Mesendoderm (in vitro differentiated cells): Measurements from ENCODE around the gene RAB8B.

Source experiments
- DNase-seq: peaks from one replicate; pipeline ENCODE4 v3.0.0; 2013
- H2AK5ac ChIP-seq: 2 replicates; pipeline ENCODE4 v1.6.1; 2013; ENCODE audit warnings: low read length, inconsistent platforms
- H2BK120ac ChIP-seq: 2 replicates; pipeline ENCODE4 v1.6.1; 2013; ENCODE audit warnings: low read depth, mild to moderate bottlenecking, low read length, moderate library complexity, mixed read lengths
- H2BK15ac ChIP-seq: replicated peaks from 2 replicates; pipeline ENCODE4 v1.6.1; 2013; ENCODE audit warnings: low read depth, mild to moderate bottlenecking, moderate library complexity
- H2BK5ac ChIP-seq: 2 replicates; pipeline ENCODE4 v1.6.1; 2013; ENCODE audit warnings: low read length, inconsistent platforms
- H3K18ac ChIP-seq: 2 replicates; pipeline ENCODE4 v1.6.1; 2013; ENCODE audit warnings: mild to moderate bottlenecking, low read length, mixed read lengths
- H3K23ac ChIP-seq: one replicate; pipeline ENCODE4 v1.6.1; 2013; ENCODE audit warnings: low read length
- H3K27ac ChIP-seq: 2 replicates; pipeline ENCODE4 v1.5.1; 2013; ENCODE audit warnings: low read depth, mild to moderate bottlenecking, inconsistent platforms, low read length, moderate library complexity
- H3K27me3 ChIP-seq: 2 replicates; pipeline ENCODE4 v1.6.1; 2013; ENCODE audit warnings: low read length, control low read depth, mild to moderate bottlenecking, inconsistent platforms; ENCODE audit not compliant: insufficient read depth, poor library complexity
- H3K36me3 ChIP-seq: 2 replicates; pipeline ENCODE4 v1.6.1; 2013; ENCODE audit warnings: low read length, inconsistent platforms; ENCODE audit not compliant: control insufficient read depth, insufficient read depth
- H3K4ac ChIP-seq: one replicate; pipeline ENCODE4 v1.6.1; 2013; ENCODE audit warnings: low read depth, mild to moderate bottlenecking, low read length, moderate library complexity
- H3K4me1 ChIP-seq: 2 replicates; pipeline ENCODE4 v1.6.1; 2013; ENCODE audit warnings: low read depth, low read length, inconsistent platforms; ENCODE audit not compliant: control insufficient read depth
- H3K4me2 ChIP-seq: 2 replicates; pipeline ENCODE4 v1.6.1; 2013; ENCODE audit warnings: low read length
- H3K4me3 ChIP-seq: 2 replicates; pipeline ENCODE4 v1.5.1; 2013; ENCODE audit warnings: mild to moderate bottlenecking, low read length
- H3K56ac ChIP-seq: one replicate; pipeline ENCODE4 v1.6.1; 2013; ENCODE audit warnings: low read length
- H3K79me1 ChIP-seq: 2 replicates; pipeline ENCODE4 v1.6.1; 2013; ENCODE audit warnings: low read length, inconsistent platforms
- H3K79me2 ChIP-seq: 2 replicates; pipeline ENCODE4 v1.6.1; 2013; ENCODE audit warnings: mild to moderate bottlenecking, low read length; ENCODE audit not compliant: control insufficient read depth, insufficient read depth
- H3K9ac ChIP-seq: 2 replicates; pipeline ENCODE4 v1.6.1; 2013; ENCODE audit warnings: low read length, inconsistent platforms
- H4K5ac ChIP-seq: one replicate; pipeline ENCODE4 v1.6.1; 2013; ENCODE audit warnings: low read length
- H4K8ac ChIP-seq: one replicate; pipeline ENCODE4 v1.6.1; 2013; ENCODE audit warnings: low read depth, mild to moderate bottlenecking, control low read depth, low read length, moderate library complexity
- WGBS: extraction: QIAGEN DNeasy Blood & Tissue Kit; methylation state at CpG from one replicate; pipeline ENCODE4 v1.1.7; 2013; ENCODE audit warnings: low lambda C conversion rate, missing lambda C conversion rate; ENCODE audit not compliant: insufficient coverage; ENCODE audit errors: extremely low coverage; 5-methylcytosine and 5-hydroxymethylcytosine counted together

RAB8B gene

GRCh38 chr15:63186065-63186464, 3.3 kb upstream of the RAB8B start:
- Histone ChIP-seq H3K9ac (no peak overlapping the region), H3K4me2 (no peak overlapping the region), H3K18ac (no peak overlapping the region), H2AK5ac (no peak overlapping the region), H2BK15ac (no peak overlapping the region), H3K27me3 (no peaks in the 10 kb centered on the region), H3K4me1 (peaks cover 2% of the 10 kb centered on the region), H3K4ac (no peak overlapping the region), H2BK5ac (no peak overlapping the region), H2BK120ac (no peak overlapping the region), H3K56ac (no peak overlapping the region), H4K5ac (no peak overlapping the region), H3K23ac (no peak overlapping the region), H3K36me3 (no peaks in the 10 kb centered on the region), H3K79me1 (peaks cover 5% of the 10 kb centered on the region), H3K4me3 (no peak overlapping the region), H3K27ac (no peak overlapping the region), H3K79me2 (peaks cover 3% of the 10 kb centered on the region), H4K8ac (no peak overlapping the region)
- WGBS = no CpG with 5 or more reads among the region's 2 CpGs
- DNase-seq = no peak

- DNase-seq = no peak
- Histone ChIP-seq H2BK5ac (no peak overlapping the region), H2BK120ac (no peak overlapping the region), H3K4me3 (no peak overlapping the region), H3K4ac (no peak overlapping the region), H4K8ac (no peak overlapping the region), H3K56ac (no peak overlapping the region), H2AK5ac (no peak overlapping the region), H3K79me1 (peaks cover 11% of the 10 kb centered on the region), H3K4me2 (no peak overlapping the region), H3K18ac (no peak overlapping the region), H3K79me2 (peaks cover 13% of the 10 kb centered on the region), H3K23ac (no peak overlapping the region), H3K4me1 (peaks cover 8% of the 10 kb centered on the region), H2BK15ac (no peak overlapping the region), H3K27me3 (no peaks in the 10 kb centered on the region), H3K9ac (no peak overlapping the region), H4K5ac (no peak overlapping the region), H3K27ac (no peak overlapping the region), H3K36me3 (no peaks in the 10 kb centered on the region)
- WGBS = no CpG with 5 or more reads among the region's 5 CpGs
Measured at GRCh38 chr15:63187589-63188226, 1.7 kb upstream of the RAB8B start.

- Histone ChIP-seq H3K4me2 (peak overlapping the region; percentile 29), H3K9ac (peak overlapping the region; percentile 31), H3K23ac (no peak overlapping the region), H3K27ac (no peak overlapping the region), H3K4ac (no peak overlapping the region), H4K8ac (no peak overlapping the region), H3K4me3 (peak overlapping the region; percentile 25), H3K56ac (peak overlapping the region; percentile 66), H4K5ac (no peak overlapping the region), H3K18ac (no peak overlapping the region), H2AK5ac (no peak overlapping the region), H2BK15ac (no peak overlapping the region), H2BK5ac (no peak overlapping the region), H3K79me1 (peaks cover 12% of the 10 kb centered on the region), H3K4me1 (peaks cover 8% of the 10 kb centered on the region), H3K79me2 (peaks cover 17% of the 10 kb centered on the region), H3K27me3 (no peaks in the 10 kb centered on the region), H3K36me3 (no peaks in the 10 kb centered on the region), H2BK120ac (no peak overlapping the region)
- no peak for DNase-seq
- no CpG with 5 or more reads among the region's 10 CpGs for WGBS
Measured at GRCh38 chr15:63188247-63188925, 1.0 kb upstream of the RAB8B start.

- Histone ChIP-seq H3K79me2 (peaks cover 20% of the 10 kb centered on the region), H2BK5ac (peak overlapping the region; percentile 65), H2BK120ac (no peak overlapping the region), H3K23ac (peak overlapping the region; percentile 57), H2AK5ac (peak overlapping the region; percentile 55), H2BK15ac (no peak overlapping the region), H3K18ac (peak overlapping the region; percentile 28), H3K9ac (peak overlapping the region; percentile 94), H3K4ac (no peak overlapping the region), H3K56ac (peak overlapping the region; percentile 90), H3K27ac (no peak overlapping the region), H3K79me1 (peaks cover 12% of the 10 kb centered on the region), H4K5ac (no peak overlapping the region), H3K27me3 (no peaks in the 10 kb centered on the region), H3K4me3 (peak overlapping the region; percentile 87), H4K8ac (no peak overlapping the region), H3K36me3 (no peaks in the 10 kb centered on the region), H3K4me1 (peaks cover 11% of the 10 kb centered on the region), H3K4me2 (peak overlapping the region; percentile 99)
- DNase-seq = peak; percentile 37
- WGBS = 100% methylated on average over 1 of the region's 10 CpGs
Measured at GRCh38 chr15:63189941-63190768, 749 bp downstream of the RAB8B start.

- Histone ChIP-seq H2BK120ac (no peak overlapping the region), H3K9ac (no peak overlapping the region), H2BK15ac (no peak overlapping the region), H3K79me1 (peaks cover 14% of the 10 kb centered on the region), H3K27me3 (no peaks in the 10 kb centered on the region), H3K23ac (no peak overlapping the region), H3K18ac (no peak overlapping the region), H3K4ac (no peak overlapping the region), H2AK5ac (no peak overlapping the region), H2BK5ac (no peak overlapping the region), H3K4me2 (no peak overlapping the region), H3K36me3 (no peaks in the 10 kb centered on the region), H4K5ac (no peak overlapping the region), H3K4me3 (no peak overlapping the region), H4K8ac (no peak overlapping the region), H3K4me1 (peaks cover 14% of the 10 kb centered on the region), H3K79me2 (peaks cover 20% of the 10 kb centered on the region), H3K56ac (no peak overlapping the region), H3K27ac (no peak overlapping the region)
- no peak for DNase-seq
- 100% methylated on average over 1 of the region's 3 CpGs for WGBS
Measured at GRCh38 chr15:63190769-63191649, 1.6 kb downstream of the RAB8B start.
